HepG2 (cell line): ENCODE measurements around the gene FBXW2. TPM values are rescaled to one million over a fixed set of nuclear protein-coding genes. Genes with fewer than 3 reads are reported as not detected.

Source experiments
- BRCA1 ChIP-seq: sonication (generic); formaldehyde crosslinking; IDR thresholded peaks from 2 replicates; pipeline ENCODE4 v1.4.0; 2020; ENCODE audit warnings: missing genetic modification reagents
- CHD2 ChIP-seq: IDR thresholded peaks from 2 replicates; pipeline ENCODE4 v1.6.1; 2011; ENCODE audit warnings: low read depth, low read length, improper control_type of control experiment
- FOXP4 ChIP-seq: sonication (generic); formaldehyde crosslinking; IDR thresholded peaks from 2 replicates; pipeline ENCODE4 v1.4.0; 2020; ENCODE audit warnings: missing genetic modification reagents
- HCFC1 ChIP-seq: fragments of 150-350 bp; IDR thresholded peaks from 2 replicates; pipeline ENCODE4 v1.6.1; 2014; ENCODE audit warnings: low read depth, low read length
- IRX3 ChIP-seq: sonication (generic); formaldehyde crosslinking; IDR thresholded peaks from 2 replicates; pipeline ENCODE4 v1.8.1; 2023; ENCODE audit warnings: mild to moderate bottlenecking, low read depth, missing genetic modification reagents, borderline replicate concordance
- KDM1A ChIP-seq: IDR thresholded peaks from 2 replicates; pipeline ENCODE4 v1.6.1; 2016; ENCODE audit warnings: missing compliant biosample characterization
- MLXIP ChIP-seq: sonication (generic); formaldehyde crosslinking; IDR thresholded peaks from 2 replicates; pipeline ENCODE4 v1.9.0; 2021; ENCODE audit warnings: missing genetic modification reagents, borderline replicate concordance
- NFKBIZ ChIP-seq: IDR thresholded peaks from 2 replicates; pipeline ENCODE4 v1.6.1; 2018; ENCODE audit warnings: missing genetic modification reagents, missing compliant biosample characterization
- RORA ChIP-seq: sonication (generic); formaldehyde crosslinking; IDR thresholded peaks from 2 replicates; pipeline ENCODE4 v1.5.0; 2020; ENCODE audit warnings: mild to moderate bottlenecking, missing genetic modification reagents, moderate library complexity
- TGIF2 ChIP-seq: IDR thresholded peaks from 2 replicates; pipeline ENCODE4 v1.6.1; 2016; ENCODE audit warnings: control low read depth, missing compliant biosample characterization
- USF2 ChIP-seq, 2 experiments: sonication (generic) in 1 of 2; formaldehyde crosslinking in 1 of 2; IDR thresholded peaks; 2 replicates each; pipeline versions ENCODE4 v1.5.1 to v1.6.1; 2011 to 2020; ENCODE audit warnings: borderline replicate concordance in 1 of 2, low read depth in 1 of 2, low read length in 1 of 2, mild to moderate bottlenecking in 1 of 2, missing genetic modification reagents in 1 of 2, moderate library complexity in 1 of 2
- ZFY ChIP-seq: sonication (generic); formaldehyde crosslinking; IDR thresholded peaks from 2 replicates; pipeline ENCODE4 v1.4.0; 2020; ENCODE audit warnings: missing genetic modification reagents
- ZNF549 ChIP-seq: sonication (generic); formaldehyde crosslinking; IDR thresholded peaks from 2 replicates; pipeline ENCODE4 v1.5.0; 2020; ENCODE audit warnings: missing genetic modification reagents
- ZNF687 ChIP-seq: sonication (generic); formaldehyde crosslinking; IDR thresholded peaks from 2 replicates; pipeline ENCODE4 v1.5.1; 2020; ENCODE audit warnings: mild to moderate bottlenecking, missing genetic modification reagents, moderate library complexity
- ZNF790 ChIP-seq: sonication (generic); formaldehyde crosslinking; IDR thresholded peaks from 2 replicates; pipeline ENCODE4 v1.8.0; 2022; ENCODE audit warnings: missing genetic modification reagents, mild to moderate bottlenecking, borderline replicate concordance
- polyA plus RNA-seq, 8 experiments: library from polyadenylated mRNA; depleted of rRNA in 3 of 8; stranded (reverse) in 7 of 8; unstranded in 1 of 8; fragments of >200 nt; fragmentation: Illumina TruSeq in 4 of 8; extraction: Trizol in 4 of 8; gene quantifications; 2 replicates each; pipeline versions ENCODE4 v1.2.1 to v1.2.3, GENCODE V29; 2011 to 2016; ENCODE audit warnings: low read depth in 4 of 8, missing spikeins in 1 of 8, mixed read lengths in 1 of 8; ENCODE audit not compliant: insufficient read depth in 1 of 8
- total RNA-seq, 5 experiments: library from RNA; depleted of rRNA; stranded (reverse); fragments of >200 nt; fragmentation: Illumina TruSeq; extraction: Trizol; gene quantifications; 2 replicates each; pipeline ENCODE4 v1.2.3, GENCODE V29; 2016; ENCODE audit warnings: low read depth in 1 of 5

The FBXW2 gene
- total and polyA plus RNA-seq, 2 of the 13 experiments (the other 11 are each of a cell fraction or from before 2014, with no cell fraction given) = 35.4 to 43.1 TPM

GRCh38 chr9:120714088-120714845 lies 78.9 kb downstream of the FBXW2 start, which contains the start of gene MEGF9 (continued):
- TF ChIP-seq MLXIP (CRISPR knock-in tag) (no peak), ZNF549 (CRISPR knock-in tag) (no peak), HCFC1 (no peak), IRX3 (CRISPR knock-in tag) (no peak), ZFY (CRISPR knock-in tag) (peak; percentile 77), CHD2 (peak; percentile 36; the same call in 1 of the 2 replicates), RORA (CRISPR knock-in tag) (no peak), ZNF790 (CRISPR knock-in tag) (no peak), BRCA1 (CRISPR knock-in tag) (no peak), USF2 (IDR thresholded peaks at IDR 0.05; ENCODE audit: low read depth, low read length) (peak; percentile 94), USF2 (CRISPR knock-in tag; IDR thresholded peaks at IDR 0.05; ENCODE audit: borderline replicate concordance) (peak; percentile 87; the same call in 1 of the 2 replicates), TGIF2 (CRISPR knock-in tag) (no peak), KDM1A (CRISPR knock-in tag) (no peak), ZNF687 (CRISPR knock-in tag) (peak; percentile 55), FOXP4 (CRISPR knock-in tag) (no peak), NFKBIZ (CRISPR knock-in tag) (no peak; the same call in 1 of the 2 replicates)
